ENCODE results near the gene TSKU. TPM values are rescaled to one million over a fixed set of nuclear protein-coding genes. Genes with fewer than 3 reads are reported as not detected.
A peak's percentile ranks its signal among the peaks of the same experiment; 100 is the strongest.

Gene TSKU
- total and polyA plus RNA-seq, 2 experiments from 2014 or later, result 30.6 to 30.8 TPM

DNA sequence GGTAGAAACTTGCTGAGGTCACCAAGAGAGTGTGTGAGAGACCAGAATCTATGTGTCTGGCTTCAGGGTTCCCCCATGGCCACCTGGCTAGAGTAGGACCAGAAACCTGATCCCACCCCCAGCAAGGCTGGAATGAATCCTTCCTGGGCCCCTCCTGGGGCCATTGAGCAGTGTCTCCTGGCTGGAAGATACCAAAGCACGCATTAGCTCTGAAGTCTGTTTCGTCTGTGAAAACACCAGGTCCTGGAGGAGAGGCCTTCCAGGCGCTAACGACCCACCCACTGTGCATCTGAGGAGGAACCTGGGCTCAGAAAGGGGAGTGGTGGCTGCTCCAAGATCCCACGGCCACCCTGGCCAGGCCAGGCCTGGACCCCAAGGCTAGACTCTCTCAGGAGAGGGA lies 15.5 kb upstream of the TSKU start:
- peaks cover 44% of the 10 kb centered on the region for H3K4me1 ChIP-seq (ENCODE audit: insufficient read depth)
- H2AFZ ChIP-seq, result no peak overlapping the region
- DNase-seq, result no peak
- H3K4me3 ChIP-seq, result no peak overlapping the region
- H3K9me2 ChIP-seq (ENCODE audit: insufficient read depth), result no peaks in the 10 kb centered on the region
- no peak overlapping the region for H3K4me2 ChIP-seq (ENCODE audit: unreplicated experiment)
- no peaks in the 10 kb centered on the region for H3K27me3 ChIP-seq (replicated peaks; ENCODE audit: insufficient read depth)
- H3K36me3 ChIP-seq (ENCODE audit: low read depth), result no peaks in the 10 kb centered on the region
- no peak overlapping the region for H3K27ac ChIP-seq
- no peak for TF ChIP-seq EZH2phosphoT487 (IDR thresholded peaks at IDR 0.05; ENCODE audit: insufficient read depth, low read depth)
- no peak for TF ChIP-seq EZH2 (IDR thresholded peaks at IDR 0.05; ENCODE audit: insufficient read depth, poor library complexity, severe bottlenecking)
- no peaks in the 10 kb centered on the region for H3K9me3 ChIP-seq (ENCODE audit: low read depth)
- WGBS, 2 experiments (ENCODE audit: low coverage in 1 of 2, low lambda C conversion rate in 2 of 2, missing lambda C conversion rate in 2 of 2), result 74 to 76% methylated on average over 5 of the region's 5 CpGs
- no peaks in the 10 kb centered on the region for H3K79me2 ChIP-seq (ENCODE audit: insufficient read depth)
- H4K20me1 ChIP-seq (ENCODE audit: insufficient read depth), result no peaks in the 10 kb centered on the region
- in situ Hi-C loops (cut with MboI), result no loop called here
- no peak overlapping the region for H3K9ac ChIP-seq
- H3F3A ChIP-seq (ENCODE audit: insufficient read depth), result peaks cover 18% of the 10 kb centered on the region

DNA sequence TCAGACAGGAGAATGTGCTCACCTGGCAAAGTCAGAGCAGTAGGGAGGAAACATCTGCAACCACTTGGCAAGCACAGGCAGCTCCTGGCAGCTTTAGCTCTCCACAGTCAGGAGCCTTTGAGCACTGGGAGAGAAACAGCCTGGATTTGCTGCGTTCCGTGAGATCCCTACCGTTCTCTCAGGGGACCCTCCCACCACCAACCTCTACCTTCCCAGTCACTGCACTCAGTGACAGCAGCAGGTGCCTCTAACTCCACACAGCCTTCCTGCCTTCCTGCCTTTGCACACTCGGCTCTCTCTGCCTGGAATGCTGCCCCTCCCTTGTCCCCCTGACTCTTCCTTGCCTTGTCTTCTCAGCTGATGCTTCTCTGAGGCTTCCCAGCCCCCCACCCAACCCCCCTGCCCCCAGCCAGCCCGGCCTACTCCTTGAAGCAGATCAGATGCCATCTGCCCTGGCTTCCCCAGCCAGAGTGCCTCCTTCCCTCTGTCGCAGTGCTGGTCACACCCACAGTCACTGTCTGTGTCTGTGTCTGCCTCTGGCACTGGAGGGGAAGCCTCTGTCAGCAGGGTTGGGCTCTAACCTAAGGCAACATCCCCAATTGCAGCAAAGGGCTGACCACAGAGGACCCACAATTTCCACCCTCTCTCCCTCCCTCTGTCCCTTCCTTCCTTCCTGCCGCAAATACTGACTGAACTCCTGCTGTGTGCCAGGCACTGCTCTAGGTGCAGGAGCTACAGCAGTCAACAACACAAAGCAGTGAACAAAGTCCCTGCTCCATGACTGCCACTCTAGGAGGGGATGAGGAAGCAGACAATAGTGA lies 14.9 kb upstream of the TSKU start:
- H3K4me2 ChIP-seq (ENCODE audit: unreplicated experiment), result peak overlapping the region; percentile 14
- in situ Hi-C loops (cut with MboI), result no loop called here

DNA sequence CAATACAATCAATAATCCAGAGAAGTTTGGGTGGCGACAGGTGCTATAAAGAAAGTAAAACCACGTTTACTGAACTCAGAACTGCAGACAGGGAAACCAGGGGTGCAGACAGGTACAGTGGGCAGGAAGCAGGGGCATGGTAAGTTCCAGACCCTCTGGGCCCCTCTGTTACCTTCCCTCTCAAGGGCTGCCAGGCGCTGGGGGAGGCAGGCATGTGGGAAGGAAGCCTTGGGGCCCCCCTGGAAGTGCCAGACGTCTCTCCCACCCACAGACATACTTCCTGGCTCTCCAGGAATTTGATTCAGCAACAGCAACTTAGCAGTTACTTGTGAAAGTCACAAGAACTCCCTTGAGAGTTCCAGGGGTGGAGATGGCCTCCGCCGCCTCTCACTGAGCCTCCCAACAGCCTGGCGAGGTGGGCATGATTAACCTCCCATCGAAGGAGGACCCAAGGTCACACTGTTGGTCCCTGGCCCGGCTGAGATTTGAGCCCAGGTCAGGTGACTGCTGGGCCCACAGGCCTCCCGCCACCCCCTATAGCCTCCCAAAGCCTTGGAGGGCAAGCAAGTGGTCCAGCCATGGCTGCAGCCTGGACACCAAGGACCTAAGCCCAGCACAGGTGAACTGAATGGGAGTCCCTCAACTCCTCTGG lies 14.1 kb upstream of the TSKU start:
- Histone ChIP-seq H3K9ac (no peak overlapping the region), H2AFZ (no peak overlapping the region), H3K36me3 (ENCODE audit: low read depth) (no peaks in the 10 kb centered on the region), H3K9me2 (ENCODE audit: insufficient read depth) (no peaks in the 10 kb centered on the region), H4K20me1 (ENCODE audit: insufficient read depth) (no peaks in the 10 kb centered on the region), H3K27ac (no peak overlapping the region), H3K79me2 (ENCODE audit: insufficient read depth) (no peaks in the 10 kb centered on the region), H3K27me3 (replicated peaks; ENCODE audit: insufficient read depth) (no peaks in the 10 kb centered on the region), H3K9me3 (ENCODE audit: low read depth) (no peaks in the 10 kb centered on the region), H3K4me1 (ENCODE audit: insufficient read depth) (peaks cover 34% of the 10 kb centered on the region), H3K4me2 (ENCODE audit: unreplicated experiment) (peak overlapping the region; percentile 14), H3F3A (ENCODE audit: insufficient read depth) (peaks cover 18% of the 10 kb centered on the region), H3K4me3 (no peak overlapping the region)
- 43 to 53% methylated on average over 10 of the region's 10 CpGs for WGBS, 2 experiments (ENCODE audit: low coverage in 1 of 2, low lambda C conversion rate in 2 of 2, missing lambda C conversion rate in 2 of 2)
- TF ChIP-seq EZH2phosphoT487 (IDR thresholded peaks at IDR 0.05; ENCODE audit: insufficient read depth, low read depth) (no peak), EZH2 (IDR thresholded peaks at IDR 0.05; ENCODE audit: insufficient read depth, poor library complexity, severe bottlenecking) (no peak)
- DNase-seq, result peak; percentile 50
- in situ Hi-C loops (cut with MboI), result no loop called here

More for the DNA sequence above, 14.9 kb upstream of the TSKU start:
- Histone ChIP-seq H3K27ac (no peak overlapping the region), H3K4me1 (ENCODE audit: insufficient read depth) (peaks cover 41% of the 10 kb centered on the region), H3K9me3 (ENCODE audit: low read depth) (no peaks in the 10 kb centered on the region), H4K20me1 (ENCODE audit: insufficient read depth) (no peaks in the 10 kb centered on the region), H3K9ac (no peak overlapping the region), H3K27me3 (replicated peaks; ENCODE audit: insufficient read depth) (no peaks in the 10 kb centered on the region), H3K79me2 (ENCODE audit: insufficient read depth) (no peaks in the 10 kb centered on the region), H3K9me2 (ENCODE audit: insufficient read depth) (no peaks in the 10 kb centered on the region), H3K4me3 (no peak overlapping the region), H3K36me3 (ENCODE audit: low read depth) (no peaks in the 10 kb centered on the region), H2AFZ (no peak overlapping the region), H3F3A (ENCODE audit: insufficient read depth) (peaks cover 18% of the 10 kb centered on the region)
- 27 to 29% methylated on average over 6 to 7 of the region's 7 CpGs for WGBS, 2 experiments (ENCODE audit: low coverage in 1 of 2, low lambda C conversion rate in 2 of 2, missing lambda C conversion rate in 2 of 2)
- peak; percentile 36 for DNase-seq
- TF ChIP-seq EZH2phosphoT487 (IDR thresholded peaks at IDR 0.05; ENCODE audit: insufficient read depth, low read depth) (no peak), EZH2 (IDR thresholded peaks at IDR 0.05; ENCODE audit: insufficient read depth, poor library complexity, severe bottlenecking) (no peak)

DNA sequence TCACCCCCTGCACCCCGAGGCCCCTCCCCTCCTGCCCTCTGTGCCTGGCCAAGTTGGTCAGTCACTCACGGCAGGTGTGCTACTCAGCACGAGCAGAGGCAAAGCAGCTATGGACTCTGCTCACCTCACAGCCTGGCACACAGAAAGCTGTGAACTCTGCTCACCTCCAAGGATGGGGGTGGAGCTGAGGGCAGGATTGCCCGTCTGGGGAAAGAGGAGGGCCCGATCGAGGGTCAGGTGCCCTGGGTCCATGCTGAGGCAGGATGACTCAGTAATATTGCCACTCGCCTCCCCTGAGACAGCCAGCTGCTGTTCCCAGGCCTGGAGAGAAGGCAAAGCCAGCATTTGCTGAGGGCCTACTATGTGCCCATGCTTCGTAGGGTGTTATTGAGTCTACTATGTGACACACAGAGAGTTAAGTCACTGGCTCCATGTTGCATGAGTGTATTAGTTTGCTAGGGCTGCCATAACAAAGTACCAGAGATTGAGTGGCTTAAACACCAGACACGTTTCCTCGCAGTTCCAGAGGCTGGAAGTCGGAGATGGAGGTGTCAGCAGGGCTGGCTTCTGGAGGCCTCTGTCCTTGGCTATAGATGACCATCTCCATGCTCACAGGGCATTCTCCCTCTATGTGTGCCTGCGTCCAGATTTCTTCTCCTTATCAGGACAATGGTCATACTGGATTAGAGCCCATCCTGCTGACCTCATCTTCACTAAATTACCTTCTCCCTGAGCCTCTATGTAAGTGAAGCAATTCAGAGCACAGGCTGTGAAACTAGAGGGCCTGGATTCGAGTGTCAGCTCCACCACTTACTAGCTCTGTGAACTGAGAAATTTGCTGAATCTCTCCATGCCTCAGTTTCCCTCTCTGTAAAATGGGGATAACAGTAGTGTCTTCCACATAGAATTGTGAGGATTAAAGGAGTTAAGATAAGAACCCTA lies 13.2 kb upstream of the TSKU start:
- Histone ChIP-seq H3K79me2 (ENCODE audit: insufficient read depth) (no peaks in the 10 kb centered on the region), H3K36me3 (ENCODE audit: low read depth) (no peaks in the 10 kb centered on the region), H4K20me1 (ENCODE audit: insufficient read depth) (no peaks in the 10 kb centered on the region), H3K27ac (peak overlapping the region; percentile 92), H2AFZ (no peak overlapping the region), H3K4me1 (ENCODE audit: insufficient read depth) (peaks cover 33% of the 10 kb centered on the region), H3K4me2 (ENCODE audit: unreplicated experiment) (peak overlapping the region; percentile 63), H3K4me3 (no peak overlapping the region), H3K27me3 (replicated peaks; ENCODE audit: insufficient read depth) (no peaks in the 10 kb centered on the region), H3F3A (ENCODE audit: insufficient read depth) (peaks cover 18% of the 10 kb centered on the region), H3K9ac (peak overlapping the region; percentile 79), H3K9me2 (ENCODE audit: insufficient read depth) (no peaks in the 10 kb centered on the region), H3K9me3 (ENCODE audit: low read depth) (no peaks in the 10 kb centered on the region)
- in situ Hi-C loops (cut with MboI), result no loop called here
- no peak for TF ChIP-seq EZH2 (IDR thresholded peaks at IDR 0.05; ENCODE audit: insufficient read depth, poor library complexity, severe bottlenecking)
- no peak for TF ChIP-seq EZH2phosphoT487 (IDR thresholded peaks at IDR 0.05; ENCODE audit: insufficient read depth, low read depth)
- WGBS, 2 experiments (ENCODE audit: low coverage in 1 of 2, low lambda C conversion rate in 2 of 2, missing lambda C conversion rate in 2 of 2), result 85 to 86% methylated on average over 13 of the region's 13 CpGs
- DNase-seq, result peak; percentile 59
